Endothelial cell of hepatic sinusoid (primary cell): ENCODE results near the gene PSMD5.

Source experiments
- in situ Hi-C: cut with HindIII; loops from 2 replicates; pipeline ENCODE4 v1.10.0; 2017; ENCODE audit warnings: low sequenced_read_pairs

PSMD5 gene

GRCh38 chr9:120875643-120875953 lies 32.9 kb upstream of the PSMD5 start:
- in situ Hi-C loops = loop anchor here (5.0 kb wide), 1 partner anchor 52 kb away; the partner anchor contains the start of gene TRAF1

DNA sequence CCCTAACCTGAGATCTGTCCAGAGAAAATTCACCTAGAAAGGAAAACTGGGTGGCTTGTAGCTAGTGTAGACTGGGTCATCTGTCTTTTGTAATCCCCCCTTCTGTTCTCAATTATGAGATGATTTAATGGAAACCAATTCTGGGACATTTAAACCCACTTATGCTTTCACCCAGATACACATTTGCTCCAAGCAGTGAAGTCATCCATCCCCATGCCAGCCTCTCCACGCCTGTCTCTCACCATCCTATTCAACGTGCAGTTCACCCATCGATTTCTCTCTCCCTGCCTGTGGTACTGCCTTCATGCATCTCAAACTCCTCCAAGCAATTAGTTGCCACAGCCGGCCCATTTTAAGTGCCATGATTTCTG lies 32.5 kb upstream of the PSMD5 start:
- in situ Hi-C loops = loop anchor here (5.0 kb wide), 1 partner anchor 52 kb away; the partner anchor contains the start of gene TRAF1

DNA sequence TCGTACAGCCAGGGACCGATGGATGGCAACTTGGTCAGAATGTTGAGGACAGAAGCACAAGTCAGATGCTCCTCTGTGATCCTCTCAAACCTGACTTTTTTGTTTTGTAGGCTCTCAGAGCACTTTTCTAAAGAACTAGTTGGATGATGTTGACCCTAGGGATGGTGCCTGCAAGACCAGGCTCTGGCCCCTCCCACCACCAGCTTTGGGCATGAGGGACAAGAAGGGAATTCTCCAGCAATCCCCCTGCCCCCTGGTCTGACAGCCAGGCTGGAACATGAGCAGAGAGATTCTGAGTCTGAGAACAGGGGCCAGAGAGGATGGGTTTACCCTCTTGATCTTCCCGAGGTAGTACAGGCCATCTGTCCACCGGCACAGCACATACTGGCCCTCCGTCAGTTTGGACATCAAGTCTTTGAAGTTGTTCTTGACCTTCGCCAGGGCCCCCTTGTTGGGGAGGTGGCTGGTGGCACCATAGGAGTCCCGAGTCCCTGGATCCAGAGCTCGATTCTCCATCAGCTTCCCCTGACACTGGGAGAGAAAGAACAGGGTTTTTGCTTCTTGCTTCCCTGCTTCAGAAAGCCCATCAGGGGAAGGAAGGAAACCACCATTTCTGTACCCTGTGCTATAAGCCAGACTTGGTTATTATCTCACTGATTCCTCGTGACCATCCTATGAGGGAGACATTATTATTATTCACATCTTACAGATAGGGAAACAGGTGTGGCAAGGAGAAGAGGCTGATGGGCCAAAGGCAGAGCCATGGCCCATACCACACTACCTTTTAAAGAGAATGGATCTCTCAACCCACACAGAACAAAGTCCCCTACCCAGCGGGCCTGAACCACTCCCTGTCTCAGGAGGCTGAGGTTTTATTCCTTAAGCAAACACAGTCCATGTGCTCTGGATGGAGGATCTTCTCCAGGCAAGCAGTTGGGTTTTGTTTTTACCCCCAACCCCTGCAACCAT lies 31.8 kb upstream of the PSMD5 start:
- in situ Hi-C loops = loop anchor here (5.0 kb wide), 1 partner anchor 53 kb away; the partner anchor contains the start of gene TRAF1

GRCh38 chr9:120873512-120873911 lies 30.8 kb upstream of the PSMD5 start:
- in situ Hi-C loops = no loop called here

GRCh38 chr9:120872791-120873502 lies 30.2 kb upstream of the PSMD5 start:
- in situ Hi-C loops = no loop called here

DNA sequence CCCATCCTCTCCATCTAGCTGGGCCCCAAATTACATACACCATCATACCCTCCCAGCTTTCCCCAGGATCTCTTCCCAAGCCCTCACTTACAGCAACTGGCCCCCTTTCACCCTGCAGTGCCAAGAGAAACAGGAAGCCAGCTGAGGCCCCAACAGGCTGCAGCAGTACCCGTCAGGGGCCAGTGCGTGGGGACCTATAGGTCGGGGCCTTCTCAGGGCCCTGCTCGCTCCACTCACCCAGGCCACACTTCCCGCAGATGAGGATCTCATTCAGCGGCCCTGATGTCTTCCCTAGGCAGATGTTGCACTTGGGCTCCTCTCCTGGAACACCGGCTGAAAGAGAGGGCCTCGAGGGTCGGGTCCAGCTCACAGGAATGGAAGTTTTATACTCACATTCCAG lies 27.5 kb upstream of the PSMD5 start:
- in situ Hi-C loops = no loop called here

GRCh38 chr9:120869726-120870125 lies 27.0 kb upstream of the PSMD5 start:
- in situ Hi-C loops = no loop called here

GRCh38 chr9:120869360-120869687 lies 26.6 kb upstream of the PSMD5 start:
- in situ Hi-C loops = no loop called here

- in situ Hi-C loops = no loop called here
Measured at GRCh38 chr9:120868676-120869359, 26.1 kb upstream of the PSMD5 start.

DNA sequence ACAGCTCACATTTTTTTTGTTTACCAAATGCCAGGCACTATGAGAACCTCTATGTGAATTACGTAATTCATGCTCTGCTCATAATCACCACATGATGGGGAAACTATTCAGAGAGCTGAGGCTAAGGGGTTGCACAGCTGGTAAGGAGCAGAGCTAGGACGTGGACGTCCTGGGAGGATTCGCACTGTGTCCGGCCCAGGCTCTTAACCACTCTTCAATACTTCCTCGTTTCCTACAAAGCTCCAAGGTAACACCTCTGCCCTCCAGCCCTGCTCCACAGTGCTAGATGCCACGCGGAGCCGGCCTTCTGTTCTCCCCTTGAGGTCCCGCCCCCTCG lies 25.6 kb upstream of the PSMD5 start:
- in situ Hi-C loops = no loop called here

GRCh38 chr9:120867676-120868338 lies 25.1 kb upstream of the PSMD5 start:
- in situ Hi-C loops = no loop called here

- in situ Hi-C loops = no loop called here
Measured at GRCh38 chr9:120866651-120867050, 23.9 kb upstream of the PSMD5 start.

GRCh38 chr9:120865809-120866208 lies 23.1 kb upstream of the PSMD5 start:
- in situ Hi-C loops = no loop called here

DNA sequence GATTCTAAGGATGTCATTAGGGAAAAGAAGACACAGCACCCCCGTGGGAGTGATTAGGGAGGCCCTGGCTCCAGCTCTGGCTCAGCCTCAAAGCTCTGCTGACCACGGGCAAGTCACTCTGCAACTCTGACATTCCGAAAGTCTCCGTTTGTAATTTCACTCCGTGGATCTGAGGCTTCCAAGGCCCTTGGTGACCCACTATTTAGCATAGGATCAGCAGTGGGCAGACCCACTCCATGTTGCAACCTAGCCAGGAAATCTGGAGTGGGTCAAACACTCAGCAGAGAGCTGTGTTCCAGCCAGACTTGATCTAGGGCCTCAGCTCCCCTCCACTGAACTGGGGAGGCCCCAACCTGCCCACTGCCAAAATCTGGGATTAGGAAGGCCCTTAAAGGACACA lies 22.5 kb upstream of the PSMD5 start:
- in situ Hi-C loops = no loop called here

DNA sequence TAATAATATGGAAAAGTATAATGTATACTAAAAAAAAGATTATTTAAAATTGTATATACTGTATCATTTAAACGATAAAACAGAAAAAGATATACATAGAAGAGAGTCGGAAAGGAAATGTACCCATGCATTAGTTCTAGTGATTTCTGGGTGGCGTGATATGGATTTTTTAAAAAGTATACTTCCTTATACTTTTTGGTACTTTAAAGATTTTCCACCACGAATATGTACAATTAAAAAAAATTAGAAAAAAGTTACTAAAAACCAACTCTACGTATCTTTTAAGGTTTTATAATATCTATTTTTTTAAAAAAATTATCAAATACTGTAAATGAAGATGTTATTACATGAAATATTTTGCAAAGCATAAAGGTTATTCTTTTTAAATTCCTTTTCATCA lies 22.0 kb upstream of the PSMD5 start:
- in situ Hi-C loops = no loop called here

GRCh38 chr9:120863833-120864232 lies 21.1 kb upstream of the PSMD5 start:
- in situ Hi-C loops = no loop called here

- in situ Hi-C loops = no loop called here
Measured at GRCh38 chr9:120862452-120862851, 19.7 kb upstream of the PSMD5 start.

GRCh38 chr9:120861935-120862334 lies 19.2 kb upstream of the PSMD5 start:
- in situ Hi-C loops = no loop called here

- in situ Hi-C loops = no loop called here
Measured at GRCh38 chr9:120860083-120860482, 17.4 kb upstream of the PSMD5 start.

- in situ Hi-C loops = no loop called here
Measured at GRCh38 chr9:120859361-120859760, 16.6 kb upstream of the PSMD5 start.

GRCh38 chr9:120857902-120858301 lies 15.2 kb upstream of the PSMD5 start:
- in situ Hi-C loops = no loop called here
